Measurements from ENCODE around the gene RPS15A.

RPS15A gene

GRCh38 chr16:18829251-18829650, 39.1 kb upstream of the RPS15A start:
- TF ChIP-seq CTCF (IDR thresholded peaks at IDR 0.05; ENCODE audit: low read depth, low read length): no peak
- no peak for DNase-seq (ENCODE audit: extremely low read depth, low read depth)

- TF ChIP-seq CTCF (IDR thresholded peaks at IDR 0.05; ENCODE audit: low read depth, low read length): no peak
- DNase-seq (ENCODE audit: extremely low read depth, low read depth): no peak
Measured at GRCh38 chr16:18827890-18828289, 37.8 kb upstream of the RPS15A start.

GRCh38 chr16:18816286-18816685, 26.2 kb upstream of the RPS15A start:
- no peak for DNase-seq (ENCODE audit: extremely low read depth, low read depth)
- no peak for TF ChIP-seq CTCF (IDR thresholded peaks at IDR 0.05; ENCODE audit: low read depth, low read length)

- no peak for TF ChIP-seq CTCF (IDR thresholded peaks at IDR 0.05; ENCODE audit: low read depth, low read length)
- DNase-seq (ENCODE audit: extremely low read depth, low read depth): no peak
Measured at GRCh38 chr16:18811925-18812324, 21.8 kb upstream of the RPS15A start.

GRCh38 chr16:18809165-18809564, 19.0 kb upstream of the RPS15A start:
- no peak for DNase-seq (ENCODE audit: extremely low read depth, low read depth)
- no peak for TF ChIP-seq CTCF (IDR thresholded peaks at IDR 0.05; ENCODE audit: low read depth, low read length)

GRCh38 chr16:18805257-18805773, 15.2 kb upstream of the RPS15A start:
- no peak for TF ChIP-seq CTCF (IDR thresholded peaks at IDR 0.05; ENCODE audit: low read depth, low read length)
- no peak for DNase-seq (ENCODE audit: extremely low read depth, low read depth)

- no peak for DNase-seq (ENCODE audit: extremely low read depth, low read depth)
- TF ChIP-seq CTCF (IDR thresholded peaks at IDR 0.05; ENCODE audit: low read depth, low read length): no peak
Measured at GRCh38 chr16:18804540-18804939, 14.4 kb upstream of the RPS15A start.
